H1 (cell line): ENCODE data around the gene ANKRD11. TPM values are rescaled to one million over a fixed set of nuclear protein-coding genes. Genes with fewer than 3 reads are reported as not detected.

Source experiments
- CTCF ChIA-PET: fragments of 300-600 bp; sonication (Branson Sonifier 250); formaldehyde crosslinking; loops from one replicate; lab custom pipeline; 2021; ENCODE audit not compliant: partially characterized antibody; lab: Charles Lee
- POLR2A ChIA-PET: fragments of 300-600 bp; sonication (Branson Sonifier 250); formaldehyde crosslinking; loops from one replicate; lab custom pipeline; 2021; ENCODE audit warnings: inconsistent platforms; ENCODE audit not compliant: partially characterized antibody; lab: Charles Lee
- DNase-seq, 2 experiments: peaks; one replicate each; pipeline versions ENCODE4 v3.0.0 to v3.0.0-alpha.2; 2010 to 2022; ENCODE audit warnings: low spot score in 2 of 2, low read depth in 1 of 2, mixed read lengths in 1 of 2
- FAIRE-seq: peaks from 2 replicates; lab custom pipeline; 2011; peaks lifted over from hg19 to GRCh38; lab: Jason Lieb, UNC
- H2AFZ ChIP-seq: 2 replicates; pipeline ENCODE4 v1.8.1; 2012; ENCODE audit warnings: low read length, inconsistent platforms
- H2AK5ac ChIP-seq: 2 replicates; pipeline ENCODE4 v1.6.1; 2013; ENCODE audit warnings: low read depth, low read length
- H2BK120ac ChIP-seq: replicated peaks from 2 replicates; pipeline ENCODE3; 2013; ENCODE audit warnings: low read depth, low read length, inconsistent platforms
- H2BK12ac ChIP-seq: 2 replicates; pipeline ENCODE4 v1.6.1; 2013; ENCODE audit warnings: low read depth, low read length
- H2BK15ac ChIP-seq: 2 replicates; pipeline ENCODE4 v1.6.1; 2013; ENCODE audit warnings: low read length
- H2BK20ac ChIP-seq: 2 replicates; pipeline ENCODE4 v1.6.1; 2013; ENCODE audit warnings: low read length
- H2BK5ac ChIP-seq: 2 replicates; pipeline ENCODE4 v1.6.1; 2013; ENCODE audit warnings: low read depth, low read length
- H3K14ac ChIP-seq: 2 replicates; pipeline ENCODE4 v1.6.1; 2013; ENCODE audit warnings: inconsistent platforms; ENCODE audit not compliant: insufficient read length
- H3K18ac ChIP-seq: 2 replicates; pipeline ENCODE4 v1.6.1; 2013; ENCODE audit warnings: low read length; ENCODE audit errors: extremely low read depth
- H3K23ac ChIP-seq: 2 replicates; pipeline ENCODE4 v1.6.1; 2013; ENCODE audit warnings: inconsistent platforms; ENCODE audit not compliant: insufficient read length
- H3K23me2 ChIP-seq: 2 replicates; pipeline ENCODE4 v1.6.1; 2013; ENCODE audit warnings: low read depth, low read length
- H3K27ac ChIP-seq: 2 replicates; pipeline ENCODE4 v1.6.1; 2011; ENCODE audit warnings: low read depth, low read length, inconsistent platforms
- H3K27me3 ChIP-seq, 4 experiments: replicated peaks in 1 of 4; 1 replicate in 1 of 4; 2 replicates in 3 of 4; pipeline versions ENCODE4 v1.6.1 to v1.8.1; 2011 to 2013; ENCODE audit warnings: low read length in 3 of 4, mild to moderate bottlenecking in 3 of 4, inconsistent platforms in 2 of 4, mixed read lengths in 2 of 4, moderate library complexity in 1 of 4; ENCODE audit not compliant: control insufficient read depth in 3 of 4, insufficient read depth in 3 of 4; ENCODE audit errors: extremely low read depth in 1 of 4
- H3K36me3 ChIP-seq, 4 experiments: 2 replicates each; pipeline versions ENCODE4 v1.6.1 to v1.8.1; 2011 to 2013; ENCODE audit warnings: mild to moderate bottlenecking in 4 of 4, low read length in 3 of 4, moderate library complexity in 2 of 4, control low read depth in 1 of 4, inconsistent platforms in 1 of 4; ENCODE audit not compliant: insufficient read depth in 4 of 4, control insufficient read depth in 2 of 4
- H3K4ac ChIP-seq: replicated peaks from 2 replicates; pipeline ENCODE3; 2013; ENCODE audit warnings: low read length, low read depth, mixed read lengths, inconsistent platforms; ENCODE audit not compliant: insufficient read length
- H3K4me1 ChIP-seq, 4 experiments: replicated peaks in 1 of 4; 1 replicate in 1 of 4; 2 replicates in 3 of 4; pipeline versions ENCODE4 v1.6.1 to v1.8.1; 2011 to 2013; ENCODE audit warnings: low read length in 3 of 4, inconsistent platforms in 2 of 4, mixed read lengths in 1 of 4; ENCODE audit not compliant: insufficient read depth in 4 of 4, control insufficient read depth in 3 of 4
- H3K4me2 ChIP-seq, 2 experiments: 2 replicates each; pipeline versions ENCODE4 v1.6.1 to v1.8.1; 2011 to 2013; ENCODE audit warnings: low read depth in 2 of 2, low read length in 2 of 2, control low read depth in 1 of 2, inconsistent platforms in 1 of 2, mild to moderate bottlenecking in 1 of 2; ENCODE audit not compliant: insufficient read depth in 1 of 2
- H3K4me3 ChIP-seq, 4 experiments: fragments of 200-600, 300-600 bp in 1 of 4; sonication (generic), shearing (Covaris generic), sonication (Bioruptor Twin) in 1 of 4; 2 replicates each; pipeline versions ENCODE4 v1.5.1 to v1.8.1; 2011 to 2016; ENCODE audit warnings: low read length in 4 of 4, low read depth in 3 of 4, control low read depth in 2 of 4, inconsistent platforms in 2 of 4, mild to moderate bottlenecking in 2 of 4, mixed read lengths in 1 of 4, moderate library complexity in 1 of 4; ENCODE audit not compliant: insufficient read depth in 2 of 4; ENCODE audit errors: extremely low read depth in 1 of 4
- H3K56ac ChIP-seq: replicated peaks from 2 replicates; pipeline ENCODE3; 2013; ENCODE audit warnings: low read depth, mild to moderate bottlenecking, mixed read lengths, low read length, inconsistent platforms; ENCODE audit not compliant: insufficient read length
- H3K79me1 ChIP-seq: 2 replicates; pipeline ENCODE4 v1.6.1; 2013; ENCODE audit warnings: low read depth, low read length, control low read depth
- H3K79me2 ChIP-seq, 2 experiments: 2 replicates each; pipeline versions ENCODE4 v1.6.1 to v1.8.1; 2012 to 2013; ENCODE audit warnings: low read length in 2 of 2, mild to moderate bottlenecking in 2 of 2, inconsistent platforms in 1 of 2; ENCODE audit not compliant: insufficient read depth in 2 of 2, control insufficient read depth in 1 of 2
- H3K9ac ChIP-seq, 4 experiments: replicated peaks in 1 of 4; 1 replicate in 1 of 4; 2 replicates in 3 of 4; pipeline versions ENCODE4 v1.6.1 to v1.8.1; 2011 to 2013; ENCODE audit warnings: low read depth in 3 of 4, low read length in 3 of 4, control low read depth in 2 of 4, mild to moderate bottlenecking in 2 of 4, moderate library complexity in 2 of 4, inconsistent platforms in 1 of 4; ENCODE audit errors: extremely low read depth in 1 of 4
- H3K9me3 ChIP-seq, 2 experiments: 2 replicates each; pipeline versions ENCODE4 v1.6.1 to v1.8.1; 2012 to 2013; ENCODE audit warnings: mild to moderate bottlenecking in 2 of 2, moderate library complexity in 2 of 2, control low read depth in 1 of 2, inconsistent platforms in 1 of 2, low read depth in 1 of 2, low read length in 1 of 2, mixed read lengths in 1 of 2; ENCODE audit not compliant: insufficient read depth in 2 of 2
- H4K20me1 ChIP-seq, 2 experiments: replicated peaks in 1 of 2; 2 replicates each; pipeline versions ENCODE3 to v1.8.1; 2011 to 2013; ENCODE audit warnings: inconsistent platforms in 2 of 2, low read length in 2 of 2, mild to moderate bottlenecking in 1 of 2; ENCODE audit not compliant: insufficient read depth in 2 of 2, control insufficient read depth in 1 of 2
- H4K5ac ChIP-seq: 2 replicates; pipeline ENCODE4 v1.6.1; 2013; ENCODE audit warnings: low read length, low read depth, mixed read lengths, inconsistent platforms; ENCODE audit not compliant: insufficient read length
- H4K8ac ChIP-seq: 2 replicates; pipeline ENCODE4 v1.8.0; 2013; ENCODE audit warnings: mild to moderate bottlenecking, moderate library complexity, low read length, inconsistent platforms; ENCODE audit not compliant: insufficient read depth; ENCODE audit errors: extremely low read depth
- H4K91ac ChIP-seq: replicated peaks from 2 replicates; pipeline ENCODE3; 2013; ENCODE audit warnings: low read length, mixed read lengths, inconsistent platforms; ENCODE audit not compliant: insufficient read length
- CBX5 ChIP-seq: fragments of 300-800, 300-1000 bp; sonication (generic); IDR thresholded peaks from 2 replicates; pipeline ENCODE4 v1.7.1; 2016; ENCODE audit warnings: antibody characterized with exemption, low read length, low read depth
- HDAC2 ChIP-seq, 2 experiments: fragments of 300-600 bp in 1 of 2; sonication (generic) in 1 of 2; IDR thresholded peaks; 2 replicates each; pipeline ENCODE4 v1.6.1; 2011 to 2012; ENCODE audit warnings: low read depth in 2 of 2, low read length in 2 of 2, mild to moderate bottlenecking in 2 of 2, moderate library complexity in 2 of 2, borderline replicate concordance in 1 of 2, inconsistent platforms in 1 of 2
- KDM1A ChIP-seq: fragments of 200-600, 300-600 bp; sonication (generic); IDR thresholded peaks from 2 replicates; pipeline ENCODE4 v1.7.1; 2016; ENCODE audit warnings: mild to moderate bottlenecking, low read length, borderline replicate concordance
- MAFK ChIP-seq: IDR thresholded peaks from 2 replicates; pipeline ENCODE4 v1.6.1; 2012; ENCODE audit warnings: low read depth, mild to moderate bottlenecking, improper control_type of control experiment, low read length
- POLR2A ChIP-seq, 2 experiments: IDR thresholded peaks; 1 replicate in 1 of 2; 2 replicates in 1 of 2; pipeline ENCODE4 v1.6.1; 2011; ENCODE audit warnings: low read depth in 2 of 2, low read length in 2 of 2, mild to moderate bottlenecking in 2 of 2; ENCODE audit errors: control extremely low read depth in 1 of 2
- POU5F1 ChIP-seq: IDR thresholded peaks from 2 replicates; pipeline ENCODE4 v1.6.1; 2011; ENCODE audit warnings: low read depth, mild to moderate bottlenecking, low read length, moderate library complexity
- RFX5 ChIP-seq: IDR thresholded peaks from 2 replicates; pipeline ENCODE4 v1.6.1; 2011; ENCODE audit warnings: low read depth, low read length, improper control_type of control experiment, borderline replicate concordance
- SAP30 ChIP-seq: fragments of 300-600 bp; sonication (generic); IDR thresholded peaks from 2 replicates; pipeline ENCODE4 v1.7.1; 2012; ENCODE audit warnings: low read length, moderate library complexity, mild to moderate bottlenecking, inconsistent platforms; ENCODE audit not compliant: insufficient read depth, insufficient replicate concordance
- SIRT6 ChIP-seq: IDR thresholded peaks from one replicate; pipeline ENCODE4 v1.7.1; 2012; ENCODE audit warnings: low read length, inconsistent platforms
- SP2 ChIP-seq: IDR thresholded peaks from 2 replicates; pipeline ENCODE4 v1.6.1; 2012; ENCODE audit warnings: mild to moderate bottlenecking, low read length, inconsistent platforms
- WGBS, 2 experiments: shearing (Covaris generic) in 1 of 2; methylation state at CpG; one replicate each; pipeline versions ENCODE4 v1.1.6 to v1.1.7; 2013 to 2015; ENCODE audit warnings: low lambda C conversion rate in 2 of 2, mixed read lengths in 2 of 2, inconsistent platforms in 1 of 2, low coverage in 1 of 2, missing lambda C conversion rate in 1 of 2; ENCODE audit not compliant: insufficient replicate concordance in 2 of 2, insufficient coverage in 1 of 2, insufficient read length in 1 of 2; ENCODE audit errors: extremely low coverage in 1 of 2, missing lambda C conversion rate in 1 of 2; 5-methylcytosine and 5-hydroxymethylcytosine counted together
- polyA plus RNA-seq, 7 experiments: library from polyadenylated mRNA; depleted of rRNA in 3 of 7; stranded (reverse) in 5 of 7; unstranded in 2 of 7; fragments of >200 nt in 5 of 7; fragments of 200-250 nt in 2 of 7; gene quantifications; 1 replicate in 5 of 7; 2 replicates in 1 of 7; 4 replicates in 1 of 7; pipeline versions ENCODE4 v1.2.1 to v1.2.3, GENCODE V29; 2011 to 2013; ENCODE audit warnings: missing spikeins in 2 of 7, mixed read lengths in 2 of 7
- total RNA-seq: library from RNA; stranded (reverse); fragmentation: NEBNext Ultra II Directional; extraction: Animal tissue kit (Norgen Biotek cat#: 25700); gene quantifications from 2 replicates; pipeline ENCODE4 v1.2.1, GENCODE V29; 2021
- TF ChIP-seq, protein P1 (sequence below): IDR thresholded peaks from 2 replicates; pipeline ENCODE4 v1.6.1; 2012; ENCODE audit warnings: inconsistent platforms
- TF ChIP-seq, protein P2 (sequence below): IDR thresholded peaks from 2 replicates; pipeline ENCODE4 v1.6.1; 2012; ENCODE audit warnings: low read length, inconsistent platforms

The ANKRD11 gene
- total and polyA plus RNA-seq, 2 of the 8 experiments (the other 6 are each of a cell fraction or from before 2014, with no cell fraction given): 46.5 to 142 TPM

DNA sequence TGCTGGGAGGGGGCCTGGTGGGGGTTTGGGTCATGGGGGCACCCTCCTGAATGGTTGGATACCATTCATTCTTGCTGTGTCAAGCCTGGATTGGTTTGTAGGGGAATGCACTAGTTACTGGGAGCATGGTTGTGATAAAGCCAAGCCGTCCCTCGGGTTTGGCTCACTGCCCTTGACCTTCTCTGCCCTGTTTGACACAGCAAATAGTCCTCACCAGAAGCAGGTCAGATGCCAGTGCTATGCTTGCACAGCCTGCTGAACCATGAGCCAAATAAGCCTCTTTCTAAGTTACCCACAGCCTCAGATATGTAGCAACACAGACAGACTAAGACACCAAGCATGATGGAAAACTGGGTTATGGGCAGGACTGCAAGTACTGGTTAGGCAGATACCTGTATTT lies 258.3 kb downstream of the ANKRD11 start:
- Histone ChIP-seq H3K27ac (no peak overlapping the region), H3K56ac (no peak overlapping the region), H2BK12ac (no peak overlapping the region), H3K4me3 (no peak overlapping the region), H3K79me1 (peaks cover 9% of the 10 kb centered on the region; the same call in 1 of the 2 replicates), H3K4me1 (no peaks in the 10 kb centered on the region), H2BK5ac (no peak overlapping the region), H3K9me3 (peaks cover 42 to 45% of the 10 kb centered on the region in 2 experiments), H3K4ac (no peak overlapping the region), H2AK5ac (no peak overlapping the region), H2BK20ac (no peak overlapping the region), H2BK15ac (no peak overlapping the region), H3K36me3 (peaks cover 23 to 67% (median 49%) of the 10 kb centered on the region in 4 experiments), H3K79me2 (peaks cover 0 to 5% of the 10 kb centered on the region in 2 experiments; a peak in 1 of 4 replicates), H3K18ac (no peak overlapping the region), H3K14ac (no peak overlapping the region), H3K4me2 (no peak overlapping the region), H3K9ac (no peak overlapping the region), H4K20me1 (no peaks in the 10 kb centered on the region), H3K27me3 (no peaks in the 10 kb centered on the region), H2BK120ac (no peak overlapping the region), H3K23ac (no peak overlapping the region), H4K8ac (no peak overlapping the region), H4K91ac (no peak overlapping the region), H2AFZ (no peak overlapping the region), H3K23me2 (peaks cover 2% of the 10 kb centered on the region; the same call in 1 of the 2 replicates), H4K5ac (no peak overlapping the region)
- no peak for FAIRE-seq
- ChIA-PET POLR2A (no interaction called here), CTCF (no interaction called here)
- WGBS, 2 experiments: 86% methylated on average over 2 of the region's 2 CpGs; no CpG with 5 or more reads in 1 of the 2 experiments
- DNase-seq: no peak
- TF ChIP-seq, protein P1, sequence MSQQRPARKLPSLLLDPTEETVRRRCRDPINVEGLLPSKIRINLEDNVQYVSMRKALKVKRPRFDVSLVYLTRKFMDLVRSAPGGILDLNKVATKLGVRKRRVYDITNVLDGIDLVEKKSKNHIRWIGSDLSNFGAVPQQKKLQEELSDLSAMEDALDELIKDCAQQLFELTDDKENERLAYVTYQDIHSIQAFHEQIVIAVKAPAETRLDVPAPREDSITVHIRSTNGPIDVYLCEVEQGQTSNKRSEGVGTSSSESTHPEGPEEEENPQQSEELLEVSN: no peak
- TF ChIP-seq POLR2A (IDR thresholded peaks at IDR 0.05; ENCODE audit: control extremely low read depth in 1 of 2, low read depth in 2 of 2, low read length in 2 of 2): no peak
- TF ChIP-seq, protein P2, sequence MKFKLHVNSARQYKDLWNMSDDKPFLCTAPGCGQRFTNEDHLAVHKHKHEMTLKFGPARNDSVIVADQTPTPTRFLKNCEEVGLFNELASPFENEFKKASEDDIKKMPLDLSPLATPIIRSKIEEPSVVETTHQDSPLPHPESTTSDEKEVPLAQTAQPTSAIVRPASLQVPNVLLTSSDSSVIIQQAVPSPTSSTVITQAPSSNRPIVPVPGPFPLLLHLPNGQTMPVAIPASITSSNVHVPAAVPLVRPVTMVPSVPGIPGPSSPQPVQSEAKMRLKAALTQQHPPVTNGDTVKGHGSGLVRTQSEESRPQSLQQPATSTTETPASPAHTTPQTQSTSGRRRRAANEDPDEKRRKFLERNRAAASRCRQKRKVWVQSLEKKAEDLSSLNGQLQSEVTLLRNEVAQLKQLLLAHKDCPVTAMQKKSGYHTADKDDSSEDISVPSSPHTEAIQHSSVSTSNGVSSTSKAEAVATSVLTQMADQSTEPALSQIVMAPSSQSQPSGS: no peak
- TF ChIP-seq KDM1A: no peak
- TF ChIP-seq MAFK: no peak
- no peak for TF ChIP-seq CBX5
- TF ChIP-seq HDAC2 (IDR thresholded peaks at IDR 0.05; ENCODE audit: borderline replicate concordance in 1 of 2, low read depth in 2 of 2, low read length in 2 of 2): no peak
- TF ChIP-seq SIRT6: no peak
- TF ChIP-seq SAP30: no peak
- TF ChIP-seq RFX5: no peak
- no peak for TF ChIP-seq SP2
- TF ChIP-seq POU5F1: no peak
